Suppressor macrophage treated with lipopolysaccharide for 4 hours (primary cell): ENCODE measurements around the gene ASF1A.
A peak's percentile ranks its signal among the peaks of the same experiment; 100 is the strongest.

ENCODE experiments used
- DNase-seq: peaks from one replicate; pipeline ENCODE4 v3.0.0-alpha.2; 2020

Gene ASF1A

DNA sequence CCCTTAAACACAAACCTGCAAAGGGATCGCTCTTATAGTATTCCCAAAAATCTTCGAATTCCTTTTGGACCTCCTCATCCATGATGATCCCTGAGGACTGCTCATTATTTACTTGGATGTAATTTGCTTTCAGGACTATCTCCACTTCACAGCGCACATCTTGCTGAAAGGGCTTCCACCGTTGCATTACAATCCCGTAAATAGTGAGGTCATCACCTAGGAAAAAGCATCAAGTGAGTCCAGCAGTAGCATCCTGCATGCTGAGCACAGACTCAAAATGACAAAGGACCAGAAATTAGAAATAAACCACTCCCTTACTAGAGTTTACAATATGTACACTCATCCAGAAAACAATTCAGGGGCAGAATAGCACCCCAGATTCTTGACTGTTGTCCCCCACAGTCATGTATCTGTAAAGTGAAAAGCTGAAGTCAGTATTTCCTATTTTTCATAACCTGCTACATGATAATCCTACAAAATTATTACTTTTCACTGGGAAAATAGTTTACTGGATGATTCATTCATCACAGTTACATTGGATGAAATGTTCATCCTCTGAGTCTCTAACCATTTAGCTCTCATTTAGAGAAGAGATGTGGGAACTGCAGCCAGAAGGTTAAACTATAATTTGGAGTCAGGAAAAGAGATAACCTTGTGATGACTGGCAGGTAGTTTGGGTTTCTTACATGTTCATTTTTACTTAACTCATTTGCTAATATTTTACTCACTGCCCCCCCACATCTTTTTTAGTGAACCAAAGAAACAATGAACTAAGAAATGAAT lies 23.8 kb downstream of the ASF1A start:
- no peak for DNase-seq

DNA sequence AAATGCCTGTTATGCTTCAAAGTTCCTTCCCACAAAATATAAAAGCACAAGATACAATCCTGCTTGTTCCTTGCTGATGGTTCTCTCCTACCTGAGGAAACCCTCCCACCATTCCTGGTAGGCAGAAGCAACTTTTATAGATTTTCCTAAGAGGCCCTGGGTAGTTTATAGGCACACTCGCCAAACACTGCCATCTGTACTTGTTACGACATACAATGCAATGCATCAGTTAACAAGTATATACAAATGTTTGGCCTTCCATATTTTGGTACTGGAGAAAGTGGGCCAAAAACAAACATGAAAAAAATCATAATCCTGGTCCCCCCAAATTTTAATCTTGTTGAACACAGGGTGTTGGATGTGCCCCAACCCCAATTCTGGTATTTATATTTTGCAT lies 24.4 kb downstream of the ASF1A start:
- no peak for DNase-seq

DNA sequence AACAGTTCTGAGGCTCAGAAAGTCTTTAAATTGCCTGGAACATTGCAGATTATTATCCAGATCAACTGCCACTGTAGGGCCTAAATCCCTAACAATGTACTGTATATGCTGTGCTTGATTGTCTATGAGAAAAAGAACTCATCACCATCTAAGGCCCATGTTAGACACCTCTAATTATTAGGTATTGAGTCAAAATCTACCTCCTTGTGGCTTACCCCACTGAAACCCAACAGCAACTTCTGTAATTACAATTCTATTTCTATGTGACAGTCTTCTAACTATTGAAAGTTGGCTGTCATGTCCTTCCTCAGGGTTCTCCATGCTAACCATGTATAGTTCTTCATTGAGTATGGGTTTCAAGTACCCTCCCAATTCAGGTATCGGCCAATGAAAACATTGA lies 27.1 kb downstream of the ASF1A start:
- DNase-seq, result no peak

DNA sequence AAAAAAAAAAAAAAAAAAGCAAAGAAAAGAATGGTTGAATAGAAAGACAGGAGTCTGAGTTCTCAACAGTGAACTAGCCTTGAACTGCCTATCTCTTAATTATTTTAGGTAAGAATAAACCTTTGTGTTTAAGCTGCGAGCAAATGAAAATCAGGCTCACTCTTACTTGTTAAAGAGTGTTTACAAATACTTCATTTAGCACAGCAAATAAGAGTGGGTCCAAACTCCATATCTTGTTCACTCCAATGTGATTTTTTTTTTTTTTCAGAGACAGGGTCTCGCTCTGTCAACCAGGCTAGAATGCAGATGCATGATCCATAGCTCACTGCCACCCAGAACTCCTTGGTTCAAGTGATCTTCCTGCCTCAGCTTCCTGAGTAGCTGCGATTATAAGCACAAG lies 29.1 kb downstream of the ASF1A start:
- DNase-seq, result no peak

DNA sequence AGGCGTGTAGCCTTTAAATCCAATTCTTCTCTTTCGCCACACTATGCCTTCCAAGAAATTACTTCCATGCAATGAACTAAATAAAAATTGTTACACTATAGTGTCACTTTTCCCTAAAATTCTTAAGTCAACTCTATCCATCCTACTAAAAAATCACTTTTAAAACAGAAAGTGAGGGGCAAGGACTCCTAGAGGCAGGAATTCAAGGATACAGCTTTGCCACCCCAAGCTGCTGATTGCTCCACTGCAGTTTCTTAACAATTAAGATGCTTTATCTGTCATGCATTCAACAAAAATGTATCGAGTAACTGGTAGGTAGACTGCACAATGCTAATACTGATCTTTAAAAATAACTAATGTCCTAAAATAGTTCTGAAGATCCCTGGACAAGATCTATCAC lies 36.7 kb downstream of the ASF1A start:
- no peak for DNase-seq

DNA sequence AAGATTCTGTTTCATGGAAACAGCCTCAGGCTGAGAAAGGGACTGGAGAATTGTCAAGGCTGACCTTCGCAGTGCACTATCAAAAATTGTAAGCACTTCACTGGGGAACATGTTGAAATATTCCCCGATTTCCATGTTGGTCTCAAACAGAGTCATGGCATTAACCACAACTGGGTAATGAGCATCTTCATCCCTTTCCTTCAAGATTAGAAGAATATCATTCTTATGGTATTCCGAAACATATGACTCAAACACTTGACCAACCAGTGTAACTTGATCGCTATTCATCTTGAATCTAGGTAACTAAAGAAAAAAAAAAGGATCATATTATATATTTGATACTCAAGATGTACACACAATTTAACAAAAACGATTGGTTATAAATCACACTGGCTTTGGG lies 37.5 kb downstream of the ASF1A start:
- no peak for DNase-seq

DNA sequence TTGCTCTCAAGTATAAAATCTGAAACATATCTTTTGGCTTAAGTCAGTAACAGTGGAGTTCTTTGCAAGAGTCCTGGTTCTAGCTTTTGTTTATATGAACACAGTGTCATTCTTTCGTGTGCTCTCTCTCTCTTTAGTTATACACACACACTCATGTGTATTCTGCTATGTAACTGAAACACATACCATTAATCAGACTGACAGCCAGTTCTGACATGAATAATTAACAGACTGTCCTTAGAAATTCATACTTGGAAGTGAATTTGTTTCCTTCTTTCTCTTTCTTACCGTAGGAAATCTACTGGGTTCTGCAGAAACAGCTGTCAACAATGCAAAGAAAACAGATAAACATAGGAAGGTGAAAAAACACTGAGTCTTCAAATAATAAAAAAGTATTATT lies 38.5 kb downstream of the ASF1A start:
- no peak for DNase-seq

DNA sequence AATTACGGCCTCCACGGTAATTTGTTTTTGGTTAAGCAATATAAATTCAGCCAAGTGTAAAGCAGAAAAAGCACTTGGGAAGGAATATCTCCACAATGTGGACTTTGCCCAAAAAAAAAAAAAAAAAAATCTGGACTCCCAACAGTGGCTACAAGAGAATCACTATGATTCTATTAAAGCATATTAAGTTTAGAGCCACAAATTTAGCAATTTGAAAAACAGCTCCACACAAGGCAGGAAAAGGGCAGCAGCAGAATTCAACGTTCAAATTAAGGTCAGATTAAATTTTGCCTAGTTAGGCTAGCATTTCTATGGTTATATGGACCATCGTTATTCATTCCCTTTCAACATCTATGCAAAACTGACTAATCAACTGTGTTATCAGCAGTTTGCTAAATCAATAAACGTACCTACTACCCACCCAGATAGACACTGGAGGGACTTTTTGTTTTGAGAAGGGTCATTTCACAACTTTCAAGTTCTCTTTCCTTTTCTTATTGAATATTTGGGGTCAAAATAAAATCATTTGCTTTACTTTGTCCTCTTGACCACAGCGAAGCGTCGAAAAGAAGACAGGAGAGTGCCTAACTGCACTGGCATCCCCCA lies 40.0 kb downstream of the ASF1A start:
- peak; percentile 2 for DNase-seq

DNA sequence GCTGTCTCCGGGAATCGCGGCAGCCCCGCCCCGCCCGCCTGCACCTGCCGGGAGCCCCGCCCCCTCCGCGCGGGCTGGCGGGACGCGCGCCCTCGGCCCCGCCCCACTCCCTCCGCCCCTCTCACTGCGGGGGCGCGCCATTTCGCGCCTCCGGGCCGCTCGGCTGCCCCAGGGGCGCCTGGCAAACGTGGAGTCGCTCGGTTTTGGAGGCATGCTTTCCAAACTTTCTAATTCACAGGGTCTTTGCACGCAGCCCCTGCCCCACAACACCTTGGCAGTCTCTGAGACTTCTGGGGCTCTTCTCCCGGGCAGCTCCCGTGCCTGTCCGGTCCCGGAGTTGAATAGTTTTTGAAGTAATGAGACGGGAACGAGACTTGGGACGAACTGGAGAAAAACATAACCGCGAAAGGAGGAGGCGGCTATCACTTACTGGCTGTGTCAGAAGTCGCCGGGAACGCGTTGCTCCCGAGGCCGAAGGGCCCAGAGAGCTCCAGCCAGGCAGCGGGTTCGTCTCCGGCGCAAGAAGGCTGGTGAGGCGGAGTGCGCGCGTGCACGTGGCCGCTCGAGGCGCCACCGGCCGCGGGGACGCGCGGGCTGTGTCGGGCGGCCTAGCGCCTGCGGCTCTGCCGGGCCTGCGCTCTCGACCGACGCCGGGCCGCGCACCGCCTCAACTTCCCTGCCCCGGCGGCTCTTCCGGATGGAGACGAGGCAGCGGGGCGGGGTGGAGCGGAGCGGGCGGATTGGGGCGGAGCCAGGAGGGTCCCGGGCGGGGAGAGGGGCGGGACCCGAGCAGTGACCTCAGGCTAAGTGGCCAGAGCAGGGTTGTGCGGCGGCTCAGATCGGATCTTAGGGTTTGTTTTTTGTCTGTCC lies 40.7 kb downstream of the ASF1A start, which contains the start of gene MCM9:
MCM9 (minus strand) TSS at position 699 of the 870 bp plus-strand sequence. CDS start 3,436 bp downstream, outside the sequence.
- peak; percentile 97 for DNase-seq

DNA sequence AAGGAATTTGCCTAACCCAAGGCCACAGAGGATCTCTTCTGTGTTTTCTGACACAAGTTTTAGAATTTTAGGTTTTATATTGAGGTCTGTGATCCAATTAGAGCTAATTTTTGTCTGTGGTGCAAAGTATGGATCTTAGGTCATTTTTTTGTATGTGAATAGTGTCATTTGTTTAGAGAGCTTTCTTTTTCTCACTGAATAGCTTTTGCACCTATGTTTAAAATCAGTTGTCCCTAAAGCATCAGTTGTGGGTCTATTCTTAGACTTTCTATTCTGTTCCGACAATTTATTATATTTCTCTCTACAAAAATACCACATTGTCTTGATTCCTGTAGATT lies 41.3 kb downstream of the ASF1A start:
- no peak for DNase-seq

DNA sequence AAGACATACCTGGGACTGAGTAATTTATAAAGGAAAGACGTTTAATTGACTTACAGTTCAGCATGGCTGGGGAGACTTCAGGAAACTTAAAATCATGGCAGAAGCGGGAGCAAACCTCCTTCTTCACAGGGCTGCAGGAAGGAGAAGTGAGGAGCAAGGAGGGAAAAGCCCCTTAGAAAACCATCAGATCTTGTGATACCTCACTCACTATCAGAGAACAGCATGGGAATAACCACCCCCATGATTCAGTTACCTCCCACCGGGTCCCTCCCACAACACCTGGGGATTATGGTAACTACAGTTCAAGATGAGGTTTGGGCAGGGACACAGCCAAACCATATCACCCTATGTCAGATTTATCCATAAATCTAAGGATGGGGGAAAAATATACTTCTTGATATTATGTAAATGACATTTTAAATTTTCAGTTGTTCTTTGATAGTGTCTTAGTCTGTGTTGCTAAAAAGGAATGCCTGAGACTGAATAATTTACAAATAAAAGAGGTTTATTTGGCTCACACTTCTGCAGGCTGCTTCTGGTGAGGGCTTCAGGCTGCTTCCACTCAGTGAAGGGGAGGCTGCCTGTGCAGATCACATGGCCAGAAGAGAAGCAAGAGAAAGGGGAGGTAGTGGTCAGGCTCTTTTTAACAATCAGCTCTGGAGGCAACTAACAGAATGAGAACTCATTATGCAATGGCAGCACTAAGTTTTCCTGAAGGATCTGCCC lies 42.2 kb downstream of the ASF1A start:
- peak; percentile 30 for DNase-seq

DNA sequence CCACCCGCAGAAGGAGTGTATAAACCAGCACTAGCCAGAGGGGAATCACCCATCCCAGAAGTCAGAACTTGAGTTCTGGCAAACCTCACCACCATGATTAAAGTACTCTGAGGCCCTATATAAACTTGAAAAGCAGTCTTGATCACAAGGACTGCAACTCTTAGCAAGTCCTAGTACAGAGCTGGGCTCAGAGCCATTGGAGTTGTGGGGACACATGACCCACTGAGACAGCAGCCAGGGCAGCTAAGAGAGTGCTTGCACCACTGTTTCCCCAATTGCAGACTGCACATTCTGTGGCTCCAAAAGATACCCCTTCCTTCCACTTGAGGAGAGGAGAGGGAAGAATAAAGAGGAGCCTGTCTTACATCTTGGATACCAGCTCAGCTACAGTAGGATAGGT lies 45.7 kb downstream of the ASF1A start:
- no peak for DNase-seq

DNA sequence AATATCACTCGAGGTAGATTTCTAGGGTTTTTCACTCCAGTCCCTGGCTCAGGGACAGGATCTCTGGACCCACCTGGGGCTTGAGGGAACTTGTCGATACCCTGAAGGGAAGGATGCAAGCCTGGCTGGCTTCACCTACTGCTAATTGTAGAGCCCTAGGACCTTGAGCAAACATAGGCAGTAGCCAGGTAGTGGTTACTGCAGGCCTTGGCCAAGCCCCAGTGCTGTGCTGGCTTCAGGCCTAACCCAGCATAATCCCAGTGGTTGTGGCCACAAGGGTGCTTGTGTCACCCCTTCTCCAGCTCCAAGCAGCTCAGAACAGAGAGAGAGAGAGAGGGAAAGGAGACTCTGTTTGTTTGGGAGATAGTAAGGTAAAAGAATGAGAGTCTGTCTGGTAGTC lies 46.8 kb downstream of the ASF1A start:
- no peak for DNase-seq

DNA sequence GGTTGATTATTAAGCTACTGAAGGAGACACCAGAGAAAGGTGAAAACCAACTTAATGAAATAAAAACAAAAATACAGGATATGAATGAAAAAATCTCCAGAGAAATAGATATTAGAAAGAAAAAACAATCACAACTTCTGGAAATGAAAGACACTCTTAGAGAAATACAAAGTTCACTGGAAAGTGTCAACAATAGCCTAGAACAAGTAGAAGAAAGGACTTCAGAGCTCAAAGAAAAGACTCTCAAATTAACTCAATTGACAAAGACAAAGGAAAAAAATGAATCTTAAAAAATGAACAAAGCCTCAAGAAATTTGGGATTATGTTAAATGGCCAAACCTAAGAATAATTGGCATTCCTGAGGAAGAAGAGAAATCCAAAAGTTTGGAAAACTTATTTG lies 51.3 kb downstream of the ASF1A start:
- no peak for DNase-seq

DNA sequence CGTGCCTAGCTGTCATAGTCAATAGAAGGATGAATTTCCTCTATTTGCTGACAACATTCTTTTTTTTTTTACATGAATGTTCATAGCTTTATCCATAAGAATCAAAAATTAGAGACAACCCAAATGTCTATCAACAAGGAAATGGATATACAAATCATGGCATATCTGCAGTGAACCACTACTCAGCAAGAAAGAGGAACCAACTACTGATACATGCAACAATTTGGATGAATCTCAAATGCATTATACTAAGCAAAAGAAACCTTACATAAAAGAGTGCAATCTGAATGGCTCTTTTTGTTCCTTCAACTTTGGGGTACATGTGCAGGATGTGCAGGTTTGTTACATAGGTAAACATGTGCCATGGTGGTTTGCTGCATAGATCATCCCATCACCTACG lies 58.7 kb downstream of the ASF1A start:
- peak; percentile 4 for DNase-seq

DNA sequence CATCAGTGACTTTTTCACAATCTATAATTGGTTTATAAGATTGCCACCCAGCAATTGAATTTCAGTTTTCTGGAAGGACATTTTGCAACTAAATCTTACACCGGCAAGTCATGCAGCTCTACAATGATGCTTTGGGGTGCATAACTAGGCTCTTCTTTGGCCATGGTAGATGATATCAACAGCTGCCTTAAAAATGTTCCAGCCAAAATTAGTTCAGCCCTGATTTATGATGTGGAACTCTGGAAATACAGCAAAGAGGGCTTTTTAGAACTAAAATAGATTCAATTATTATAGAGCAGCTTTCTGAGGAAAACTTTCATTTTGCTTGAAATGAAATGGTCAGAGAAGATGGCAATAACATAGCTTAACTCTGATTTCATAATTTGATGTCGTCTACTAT lies 59.4 kb downstream of the ASF1A start:
- DNase-seq, result no peak
